HG02885 (cell line): ENCODE measurements around the gene GRIA4.
"Not testable (repeated sequence)": the region's sequence is repeated elsewhere in the genome, so short reads cannot be mapped to it uniquely, and the experiment has no call there.

Experiments used
- ATAC-seq: cut with Tn5 transposase; IDR thresholded peaks from one replicate; pipeline ENCODE4 v1.9.1; 2021; ENCODE audit warnings: mild to moderate bottlenecking; ENCODE audit not compliant: unreplicated experiment, poor library complexity

Gene GRIA4

GRCh38 chr11:105840391-105840790 lies 230.5 kb downstream of the GRIA4 start:
- no peak for ATAC-seq

- no peak for ATAC-seq
Measured at GRCh38 chr11:105852403-105852802, 242.5 kb downstream of the GRIA4 start.

GRCh38 chr11:105854269-105854668 lies 244.4 kb downstream of the GRIA4 start:
- no peak for ATAC-seq

GRCh38 chr11:105856954-105857353 lies 247.1 kb downstream of the GRIA4 start:
- ATAC-seq = no peak

- ATAC-seq = no peak
Measured at GRCh38 chr11:105857728-105858127, 247.9 kb downstream of the GRIA4 start.

GRCh38 chr11:105858841-105859240 lies 249.0 kb downstream of the GRIA4 start:
- no peak for ATAC-seq

- ATAC-seq = no peak
Measured at GRCh38 chr11:105860105-105860504, 250.2 kb downstream of the GRIA4 start.

GRCh38 chr11:105861225-105861624 lies 251.4 kb downstream of the GRIA4 start:
- ATAC-seq = no peak

GRCh38 chr11:105862736-105863367 lies 253.0 kb downstream of the GRIA4 start:
- peak; percentile 86 for ATAC-seq

GRCh38 chr11:105863523-105863922 lies 253.7 kb downstream of the GRIA4 start:
- ATAC-seq = no peak

- no peak for ATAC-seq
Measured at GRCh38 chr11:105867742-105868141, 257.9 kb downstream of the GRIA4 start.

GRCh38 chr11:105868762-105869285 lies 259.0 kb downstream of the GRIA4 start:
- ATAC-seq = no peak

GRCh38 chr11:105870516-105871113 lies 260.7 kb downstream of the GRIA4 start:
- no peak for ATAC-seq

GRCh38 chr11:105878510-105878909 lies 268.6 kb downstream of the GRIA4 start:
- ATAC-seq = no peak

- ATAC-seq = not testable (repeated sequence)
Measured at GRCh38 chr11:105878927-105879326, 269.1 kb downstream of the GRIA4 start.

- ATAC-seq = no peak
Measured at GRCh38 chr11:105881027-105881426, 271.2 kb downstream of the GRIA4 start.

GRCh38 chr11:105884436-105884835 lies 274.6 kb downstream of the GRIA4 start:
- no peak for ATAC-seq

- no peak for ATAC-seq
Measured at GRCh38 chr11:105891685-105892084, 281.8 kb downstream of the GRIA4 start.

- no peak for ATAC-seq
Measured at GRCh38 chr11:105897161-105897560, 287.3 kb downstream of the GRIA4 start.

GRCh38 chr11:105899772-105900171 lies 289.9 kb downstream of the GRIA4 start:
- ATAC-seq = no peak

- ATAC-seq = no peak
Measured at GRCh38 chr11:105900515-105901035, 290.7 kb downstream of the GRIA4 start.

GRCh38 chr11:105903113-105903512 lies 293.2 kb downstream of the GRIA4 start:
- ATAC-seq = no peak
